GM13976 (cell line): Measurements from ENCODE around the gene TNFSF18.

Experiments used
- DNase-seq: peaks from one replicate; pipeline ENCODE4 v3.0.0; 2012; ENCODE audit warnings: low spot score
- CTCF ChIP-seq: IDR thresholded peaks from 2 replicates; pipeline ENCODE4 v1.5.1; 2012; ENCODE audit warnings: borderline replicate concordance, mild to moderate bottlenecking; ENCODE audit not compliant: insufficient read depth; ENCODE audit errors: extremely low read depth, missing control alignments, control extremely low read depth
- in situ Hi-C: fragments of 300-500 bp; cut with MboI; formaldehyde crosslinking; loops from one replicate; pipeline ENCODE4 v1.12.0; 2022; ENCODE audit warnings: low sequenced_read_pairs, mixed read lengths, inconsistent platforms; ENCODE audit not compliant: unreplicated experiment

TNFSF18 gene

DNA sequence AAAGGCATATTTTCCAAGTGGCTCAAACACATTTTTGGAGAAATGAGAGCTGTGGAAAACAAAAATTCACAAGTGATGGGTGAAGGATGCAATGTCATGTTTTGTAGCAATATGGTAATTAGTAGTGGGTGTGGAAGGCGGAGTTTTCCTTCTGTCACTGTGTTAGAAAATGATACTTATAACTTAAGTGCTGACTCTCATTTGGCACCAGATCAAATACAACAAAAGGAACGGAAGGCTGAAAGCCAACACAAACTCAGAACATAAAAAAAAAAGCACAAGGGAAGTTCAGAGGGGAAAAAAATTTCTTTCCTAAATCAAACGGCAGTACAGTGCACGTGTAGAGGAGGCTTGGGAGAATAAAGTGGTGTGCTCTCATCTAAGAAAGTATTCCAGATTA lies at the start of gene TNFSF18:
TNFSF18 (minus strand) TSS at position 77 of the 400 bp plus-strand sequence; CDS start at position 32, 45 bp downstream.
- in situ Hi-C loops: no loop called here
- TF ChIP-seq CTCF: no peak
- no peak for DNase-seq

DNA sequence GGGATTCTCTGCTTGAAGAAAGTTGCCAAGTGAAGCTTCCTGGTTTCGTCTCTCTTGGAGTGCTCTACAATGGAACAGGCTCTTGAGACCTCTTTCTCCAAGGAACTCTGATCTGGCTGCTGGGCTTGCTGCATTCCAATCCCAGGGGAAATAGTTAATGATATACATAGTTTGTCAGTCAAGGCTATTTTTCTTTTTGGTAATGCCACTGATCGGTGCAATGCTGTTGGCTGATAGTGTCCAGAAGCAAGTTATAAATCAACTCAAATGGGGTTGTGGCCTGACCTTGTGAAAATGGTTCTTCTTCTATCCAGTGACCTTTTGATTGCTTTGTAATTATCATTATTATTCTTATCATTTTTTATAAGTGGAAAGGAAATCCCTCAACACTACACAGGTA lies 48.4 kb upstream of the TNFSF18 start:
- no peak for DNase-seq
- no peak for TF ChIP-seq CTCF
- in situ Hi-C loops: no loop called here

GRCh38 chr1:173098117-173098516 lies 47.4 kb upstream of the TNFSF18 start:
- in situ Hi-C loops: no loop called here
- no peak for TF ChIP-seq CTCF
- DNase-seq: no peak

DNA sequence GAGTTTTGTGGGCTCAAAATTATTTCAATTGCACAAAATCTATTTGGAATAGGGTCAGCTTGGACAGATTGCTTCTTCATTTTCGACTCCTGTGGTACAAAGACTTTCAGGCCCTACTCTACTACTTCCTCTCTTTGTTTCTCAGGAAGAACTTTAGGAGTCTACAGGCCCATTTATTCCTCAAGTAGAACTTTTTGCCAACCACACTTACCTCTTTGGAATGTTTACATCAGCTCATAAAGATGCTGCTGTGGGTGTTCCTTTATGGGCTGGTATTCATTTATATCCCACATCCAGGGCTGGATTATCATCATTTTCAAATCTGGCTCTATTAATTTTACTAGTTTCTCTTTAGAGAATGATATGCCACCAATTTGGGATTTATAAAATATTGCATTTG lies 46.3 kb upstream of the TNFSF18 start:
- in situ Hi-C loops: no loop called here

GRCh38 chr1:173095632-173096031 lies 44.9 kb upstream of the TNFSF18 start:
- in situ Hi-C loops: no loop called here
- DNase-seq: no peak

More for the DNA sequence above, 46.3 kb upstream of the TNFSF18 start:
- no peak for DNase-seq
- no peak for TF ChIP-seq CTCF

DNA sequence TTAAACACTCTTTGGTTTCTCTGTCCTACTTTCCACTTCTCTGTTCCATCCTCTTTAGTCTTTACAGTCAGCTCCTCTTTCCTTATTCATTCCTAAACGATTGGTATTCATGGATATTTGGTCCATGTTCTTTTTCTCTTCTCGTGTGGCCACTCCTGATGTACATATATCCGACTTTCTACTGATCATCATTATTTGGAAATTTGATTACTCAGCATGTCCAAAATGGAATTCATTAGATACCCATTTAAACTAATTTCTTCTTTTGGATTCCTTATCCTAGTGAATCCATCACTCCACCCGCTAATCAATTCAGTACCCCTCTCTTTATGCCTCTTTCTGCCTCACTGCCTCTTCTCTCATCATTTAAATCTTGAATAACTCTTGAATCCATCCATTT lies 43.8 kb upstream of the TNFSF18 start:
- in situ Hi-C loops: no loop called here
- TF ChIP-seq CTCF: no peak
- DNase-seq: no peak

More at GRCh38 chr1:173095632-173096031, 44.9 kb upstream of the TNFSF18 start:
- no peak for TF ChIP-seq CTCF
